Activated CD8-positive, alpha-beta memory T cell treated with anti-CD3 and anti-CD28 coated beads, Interleukin-2, amount 10 ng/mL, durations not matched to agents 7 days and 5 days (primary cell): ENCODE measurements around the gene ISY1. TPM values are rescaled to one million over a fixed set of nuclear protein-coding genes. Genes with fewer than 3 reads are reported as not detected.
"Not testable (repeated sequence)": the region's sequence is repeated elsewhere in the genome, so short reads cannot be mapped to it uniquely, and the experiment has no call there.

Experiments used
- ATAC-seq: fragments of 150-1000 bp; cut with Tn5 transposase; one replicate; pipeline ENCODE4 v1.10.0; 2021; ENCODE audit warnings: moderate library complexity
- CTCF ChIA-PET: fragments of 350-600 bp; sonication (Branson Sonifier 250); formaldehyde crosslinking; loops from one replicate; lab custom pipeline; 2021; ENCODE audit warnings: antibody characterized with exemption; lab: Charles Lee
- DNase-seq: peaks from one replicate; pipeline ENCODE4 v3.0.0-alpha.2; 2020
- H3K27ac Mint-ChIP-seq: one replicate; pipeline ENCODE4 v1.8.0; 2021; ENCODE audit warnings: mild to moderate bottlenecking, mixed read lengths
- H3K27me3 Mint-ChIP-seq: one replicate; pipeline ENCODE4 v1.8.0; 2021; ENCODE audit warnings: mixed read lengths
- H3K36me3 Mint-ChIP-seq: one replicate; pipeline ENCODE4 v1.8.0; 2021; ENCODE audit warnings: mild to moderate bottlenecking, mixed read lengths
- H3K4me1 Mint-ChIP-seq: one replicate; pipeline ENCODE4 v1.8.0; 2021; ENCODE audit warnings: mixed read lengths
- H3K4me3 Mint-ChIP-seq: one replicate; pipeline ENCODE4 v1.8.0; 2021; ENCODE audit warnings: mild to moderate bottlenecking, moderate library complexity, mixed read lengths
- H3K9me3 Mint-ChIP-seq: one replicate; pipeline ENCODE4 v1.8.0; 2022; ENCODE audit warnings: low read depth, mixed read lengths
- total RNA-seq, 2 experiments: library from RNA; stranded (reverse); gene quantifications; one replicate each; pipeline ENCODE4 v1.2.3, GENCODE V29; 2021

Gene ISY1
- total RNA-seq, 2 experiments from 2014 or later = 44.4 to 75.9 TPM

DNA sequence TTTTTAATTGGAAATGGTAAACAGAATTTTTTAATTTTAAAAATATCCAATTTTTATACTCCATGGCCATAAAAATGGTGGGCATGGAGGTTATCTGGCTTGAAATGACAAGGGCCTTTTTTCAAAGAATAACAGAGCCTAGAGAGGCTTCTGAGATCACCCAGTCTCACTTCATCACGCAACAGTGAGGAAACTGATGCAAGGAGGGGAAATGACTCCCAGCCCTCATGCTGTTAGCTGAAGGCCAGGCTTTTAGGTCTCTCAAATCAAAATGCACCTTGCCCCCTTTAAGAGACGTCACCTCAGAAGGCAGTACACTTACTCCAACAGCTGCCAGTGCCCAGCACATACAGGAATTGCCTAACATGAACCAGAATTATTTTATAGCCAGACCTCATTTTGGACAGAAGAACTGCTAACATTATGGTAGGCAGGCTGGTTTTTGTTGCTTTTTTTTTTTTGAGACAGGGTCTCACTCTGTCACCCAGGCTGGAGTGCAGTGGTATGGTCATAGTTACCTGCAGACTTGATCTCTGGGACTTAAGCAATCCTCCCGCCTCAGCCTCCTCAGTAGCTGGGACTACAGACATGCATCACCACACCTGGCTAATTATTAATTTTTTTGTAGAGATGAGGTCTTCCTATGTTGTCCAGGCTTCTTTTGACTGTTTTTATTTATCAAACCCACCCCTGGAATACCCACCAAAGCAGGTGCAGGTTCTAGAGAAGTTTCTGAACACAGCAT is 48.4 kb downstream of the ISY1 start:
- H3K4me3 Mint-ChIP-seq = no peak overlapping the region
- peaks cover 7% of the 10 kb centered on the region for H3K36me3 Mint-ChIP-seq
- H3K27ac Mint-ChIP-seq = peak overlapping the region; percentile 74
- H3K4me1 Mint-ChIP-seq = peaks cover 42% of the 10 kb centered on the region
- H3K9me3 Mint-ChIP-seq = no peaks in the 10 kb centered on the region
- H3K27me3 Mint-ChIP-seq = no peaks in the 10 kb centered on the region
- DNase-seq (peak; percentile 53), ATAC-seq (peak; percentile 71)
- CTCF ChIA-PET = interaction anchor here (0.7 to 2.2 kb wide), 3 partner anchors 11 to 142 kb away, joined by 3 to 7 read pairs (median 3); no protein-coding TSS in a partner anchor

DNA sequence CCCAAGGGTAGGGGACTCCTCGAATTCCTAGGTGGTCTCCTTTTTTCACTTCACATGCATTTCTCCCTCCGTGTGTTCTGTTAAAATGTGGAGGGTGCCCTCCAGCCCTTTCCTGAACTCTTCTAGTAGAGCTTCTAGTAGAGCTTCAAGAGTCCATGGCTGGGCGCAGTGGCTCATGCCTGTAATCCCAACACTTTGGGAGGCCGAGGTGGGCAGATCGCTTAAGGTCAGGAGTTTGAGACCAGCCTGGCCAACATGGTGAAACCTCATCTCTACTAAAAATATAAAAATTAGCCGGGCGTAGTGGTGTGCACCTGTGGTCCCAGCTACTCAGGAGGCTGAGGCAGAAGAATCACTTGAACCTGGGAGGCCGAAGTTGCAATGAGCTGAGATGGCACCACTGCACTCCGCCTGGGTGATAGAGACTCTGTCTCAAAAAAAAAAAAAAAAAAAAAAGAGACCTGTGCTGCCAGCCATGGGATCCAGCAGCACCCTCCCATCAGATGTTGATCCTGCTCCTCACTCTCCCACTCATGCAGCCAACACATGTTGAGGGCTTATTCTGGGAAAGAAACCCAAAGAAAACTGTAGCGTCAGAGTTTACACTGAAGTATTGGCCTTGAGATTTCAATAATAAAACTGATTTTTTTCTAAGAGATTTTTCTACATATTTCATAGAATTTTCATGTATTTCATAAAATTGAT is 49.6 kb downstream of the ISY1 start:
- H3K36me3 Mint-ChIP-seq, H3K9me3 Mint-ChIP-seq, H3K4me3 Mint-ChIP-seq, ATAC-seq, DNase-seq, H3K27me3 Mint-ChIP-seq: not testable (repeated sequence)
- CTCF ChIA-PET = interaction anchor here (0.7 to 1.1 kb wide), 2 partner anchors 9 kb away, joined by 3 read pairs; no protein-coding TSS in a partner anchor
- H3K4me1 Mint-ChIP-seq = peaks cover 39% of the 10 kb centered on the region
- H3K27ac Mint-ChIP-seq = peak overlapping the region; percentile 24

DNA sequence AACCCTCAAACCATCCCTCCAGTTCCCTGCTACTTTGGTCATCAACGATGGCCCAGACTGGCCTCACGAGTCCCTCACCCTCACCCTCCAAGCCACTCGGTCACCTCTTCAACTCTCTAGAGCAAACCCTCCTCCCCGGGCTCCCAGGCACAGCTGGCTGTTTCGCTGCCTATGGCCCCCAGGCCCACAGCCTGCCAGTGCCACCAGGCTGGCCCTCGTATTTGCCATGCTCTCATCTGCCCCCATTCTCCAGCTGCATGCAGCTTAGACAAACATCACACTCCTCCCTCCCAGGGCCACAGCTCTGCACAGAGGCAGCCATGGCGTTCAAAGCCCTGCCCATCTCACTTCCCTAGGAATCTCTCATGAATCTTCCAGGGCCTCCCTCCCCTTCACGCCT is 53.1 kb downstream of the ISY1 start:
- Mint-ChIP-seq H3K4me3 (no peak overlapping the region), H3K4me1 (peaks cover 24% of the 10 kb centered on the region), H3K27ac (peak overlapping the region; percentile 34), H3K36me3 (peaks cover 1% of the 10 kb centered on the region), H3K27me3 (no peaks in the 10 kb centered on the region), H3K9me3 (no peaks in the 10 kb centered on the region)
- ATAC-seq = no peak
- CTCF ChIA-PET = interaction anchor here (1.3 kb wide), 1 partner anchor 11 kb away, joined by 3 read pairs; no protein-coding TSS in a partner anchor
- DNase-seq = no peak

- H3K4me1 Mint-ChIP-seq = peaks cover 21% of the 10 kb centered on the region
- H3K36me3 Mint-ChIP-seq = peaks cover 1% of the 10 kb centered on the region
- H3K27ac Mint-ChIP-seq = no peak overlapping the region
- DNase-seq (no peak), ATAC-seq (no peak)
- no peaks in the 10 kb centered on the region for H3K27me3 Mint-ChIP-seq
- H3K9me3 Mint-ChIP-seq = no peaks in the 10 kb centered on the region
- CTCF ChIA-PET = interaction anchor here (1.2 to 1.6 kb wide), 2 partner anchors 12 to 137 kb away, joined by 4 read pairs; no protein-coding TSS in a partner anchor
- no peak overlapping the region for H3K4me3 Mint-ChIP-seq
These were observed 53.8 kb downstream of the ISY1 start for GRCh38 chr3:129106866-129107565.

GRCh38 chr3:129106320-129106719 is 54.5 kb downstream of the ISY1 start:
- no peaks in the 10 kb centered on the region for H3K36me3 Mint-ChIP-seq

DNA sequence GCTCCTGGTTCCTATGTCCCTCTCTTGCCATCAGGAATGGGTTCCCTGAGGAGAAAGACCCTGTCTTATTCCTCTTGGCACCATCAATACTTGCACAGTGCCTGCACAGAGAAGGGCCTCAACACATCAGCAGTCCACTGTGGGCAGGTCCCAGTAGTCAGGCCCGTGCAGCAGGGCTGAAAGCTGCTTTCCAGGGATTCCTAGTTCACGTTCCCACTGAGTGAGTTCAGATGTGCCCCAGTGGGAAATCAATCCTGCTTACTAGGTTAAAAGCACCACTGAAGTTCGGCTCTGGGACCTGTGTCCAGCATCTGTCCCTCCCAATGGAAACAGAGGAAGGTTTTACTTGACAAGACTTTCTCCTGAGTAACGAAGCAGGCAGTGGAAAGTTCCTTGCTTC is 55.0 kb downstream of the ISY1 start:
- peaks cover 21% of the 10 kb centered on the region for H3K4me1 Mint-ChIP-seq
- CTCF ChIA-PET = interaction anchor here (1.2 to 1.6 kb wide), 2 partner anchors 14 to 136 kb away, joined by 4 read pairs; no protein-coding TSS in a partner anchor
- no peaks in the 10 kb centered on the region for H3K36me3 Mint-ChIP-seq
- no peaks in the 10 kb centered on the region for H3K9me3 Mint-ChIP-seq
- DNase-seq (no peak), ATAC-seq (no peak)
- no peaks in the 10 kb centered on the region for H3K27me3 Mint-ChIP-seq
- H3K4me3 Mint-ChIP-seq = no peak overlapping the region
- no peak overlapping the region for H3K27ac Mint-ChIP-seq

More at GRCh38 chr3:129106320-129106719, 54.5 kb downstream of the ISY1 start:
- Mint-ChIP-seq H3K4me1 (peaks cover 21% of the 10 kb centered on the region), H3K4me3 (no peak overlapping the region), H3K27me3 (no peaks in the 10 kb centered on the region), H3K27ac (no peak overlapping the region), H3K9me3 (no peaks in the 10 kb centered on the region)
- no peak for DNase-seq
- ATAC-seq = no peak
- CTCF ChIA-PET = interaction anchor here (1.2 to 1.6 kb wide), 2 partner anchors 13 to 136 kb away, joined by 4 read pairs; no protein-coding TSS in a partner anchor

- H3K27me3 Mint-ChIP-seq = no peaks in the 10 kb centered on the region
- peaks cover 4% of the 10 kb centered on the region for H3K36me3 Mint-ChIP-seq
- H3K27ac Mint-ChIP-seq = no peak overlapping the region
- ATAC-seq = no peak
- no peak overlapping the region for H3K4me3 Mint-ChIP-seq
- no peaks in the 10 kb centered on the region for H3K9me3 Mint-ChIP-seq
- peaks cover 25% of the 10 kb centered on the region for H3K4me1 Mint-ChIP-seq
- DNase-seq = no peak
- CTCF ChIA-PET = interaction anchor here (0.6 to 1.6 kb wide), 2 partner anchors 12 to 14 kb away, joined by 3 read pairs; no protein-coding TSS in a partner anchor
These were observed 56.3 kb downstream of the ISY1 start for GRCh38 chr3:129104498-129105079.

GRCh38 chr3:129104051-129104450 is 56.8 kb downstream of the ISY1 start:
- H3K9me3 Mint-ChIP-seq = no peaks in the 10 kb centered on the region
- peaks cover 25% of the 10 kb centered on the region for H3K4me1 Mint-ChIP-seq
- H3K27ac Mint-ChIP-seq = peak overlapping the region; percentile 21
- CTCF ChIA-PET = interaction anchor here (1.6 kb wide), 1 partner anchor 14 kb away, joined by 3 read pairs; no protein-coding TSS in a partner anchor
- DNase-seq (no peak), ATAC-seq (no peak)
- H3K36me3 Mint-ChIP-seq = peaks cover 4% of the 10 kb centered on the region
- no peaks in the 10 kb centered on the region for H3K27me3 Mint-ChIP-seq
- no peak overlapping the region for H3K4me3 Mint-ChIP-seq

DNA sequence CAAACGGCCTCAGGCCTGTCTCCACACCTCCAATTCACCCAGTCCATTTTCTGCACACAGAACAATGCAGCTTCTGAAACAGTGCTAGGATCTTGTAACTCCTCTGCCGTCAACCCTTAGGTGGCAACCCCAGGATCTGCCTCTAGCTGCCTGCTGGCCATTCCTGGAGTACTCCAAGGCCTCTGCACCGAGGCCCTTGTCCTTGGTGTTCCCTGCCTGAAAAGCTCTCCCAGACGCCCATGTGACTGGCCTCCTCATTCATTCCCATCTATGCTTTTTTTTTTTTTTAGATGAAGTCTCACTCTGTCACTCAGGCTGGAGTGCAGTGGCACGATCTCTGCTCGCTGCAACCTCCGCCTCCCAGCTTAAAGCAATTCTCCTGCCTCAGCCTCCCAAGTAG is 57.6 kb downstream of the ISY1 start:
- Mint-ChIP-seq H3K27ac (no peak overlapping the region), H3K27me3 (no peaks in the 10 kb centered on the region), H3K4me1 (peaks cover 25% of the 10 kb centered on the region), H3K9me3 (no peaks in the 10 kb centered on the region), H3K36me3 (peaks cover 6% of the 10 kb centered on the region), H3K4me3 (no peak overlapping the region)
- CTCF ChIA-PET = interaction anchor here (1.6 to 1.7 kb wide), 2 partner anchors 15 to 50 kb away, joined by 3 to 5 read pairs; no protein-coding TSS in a partner anchor
- ATAC-seq = no peak
- DNase-seq = no peak

DNA sequence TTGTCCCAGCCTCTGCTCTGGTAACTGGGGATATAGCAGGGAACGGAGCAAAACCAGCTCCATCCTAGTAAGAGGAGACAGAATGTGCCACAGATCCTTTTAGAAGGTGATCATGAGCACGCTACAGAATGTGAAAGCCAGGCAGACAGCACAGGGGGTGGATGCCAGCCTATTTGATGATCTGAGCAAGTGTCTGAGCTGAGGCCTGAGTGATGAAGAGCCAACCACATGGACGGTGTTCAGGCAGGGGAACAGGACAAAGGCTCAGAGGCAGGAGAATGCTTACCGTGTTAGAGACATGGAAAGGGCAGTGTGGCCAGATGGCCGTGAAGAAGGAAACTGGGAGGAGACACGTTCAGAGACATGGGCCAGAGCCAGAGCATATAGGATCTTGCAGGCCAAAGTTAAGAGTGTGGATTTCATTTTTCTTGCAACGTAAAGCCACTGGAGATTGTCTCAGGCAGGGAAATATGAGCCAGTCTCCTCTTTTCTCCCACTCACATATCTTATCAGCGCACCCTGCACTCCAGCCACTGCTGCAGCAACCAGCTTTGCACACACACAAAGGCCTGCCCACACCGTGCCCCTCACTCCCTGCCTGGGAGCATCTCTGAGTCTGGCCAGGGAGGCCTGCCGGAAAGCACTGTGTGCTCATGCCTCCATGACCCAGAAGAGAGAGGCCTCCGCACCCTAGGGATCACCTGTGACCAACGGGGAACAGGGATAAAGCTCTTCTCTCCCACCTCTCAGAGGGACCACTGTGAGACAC is 59.3 kb downstream of the ISY1 start:
- ATAC-seq (no peak), DNase-seq (no peak)
- no peaks in the 10 kb centered on the region for H3K9me3 Mint-ChIP-seq
- no peaks in the 10 kb centered on the region for H3K27me3 Mint-ChIP-seq
- CTCF ChIA-PET = interaction anchor here (0.5 to 2.4 kb wide), 7 partner anchors 10 to 145 kb away, joined by 3 to 7 read pairs (median 4); no protein-coding TSS in a partner anchor
- no peak overlapping the region for H3K4me3 Mint-ChIP-seq
- H3K27ac Mint-ChIP-seq = no peak overlapping the region
- H3K4me1 Mint-ChIP-seq = peaks cover 14% of the 10 kb centered on the region
- peaks cover 7% of the 10 kb centered on the region for H3K36me3 Mint-ChIP-seq

DNA sequence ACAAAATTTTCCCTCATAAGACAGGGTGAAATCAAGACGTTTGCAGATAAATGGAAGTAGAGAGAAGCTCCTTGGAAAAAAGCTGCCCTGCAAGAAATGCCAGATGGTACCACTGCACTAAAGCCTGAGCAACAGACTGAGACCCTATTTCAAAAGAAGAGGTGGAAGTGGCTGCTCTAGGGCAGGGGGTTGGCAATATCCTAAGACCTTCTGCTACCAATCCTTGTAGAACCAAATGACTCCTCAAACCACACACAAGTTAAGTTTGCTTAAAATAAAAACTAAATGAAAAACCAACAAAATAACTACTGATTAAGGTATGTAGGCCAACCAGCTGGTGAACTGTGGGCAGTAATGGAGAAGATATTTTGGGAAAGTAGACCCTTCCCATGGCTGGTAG is 60.6 kb downstream of the ISY1 start:
- DNase-seq = no peak
- ATAC-seq = no peak
- H3K9me3 Mint-ChIP-seq = no peaks in the 10 kb centered on the region
- CTCF ChIA-PET = interaction anchor here (1.2 to 2.4 kb wide), 3 partner anchors 47 to 146 kb away, joined by 4 to 7 read pairs (median 4); no protein-coding TSS in a partner anchor
- H3K27me3 Mint-ChIP-seq = no peaks in the 10 kb centered on the region
- peaks cover 7% of the 10 kb centered on the region for H3K36me3 Mint-ChIP-seq
- peaks cover 13% of the 10 kb centered on the region for H3K4me1 Mint-ChIP-seq
- no peak overlapping the region for H3K4me3 Mint-ChIP-seq
- no peak overlapping the region for H3K27ac Mint-ChIP-seq

GRCh38 chr3:129095285-129095684 is 65.6 kb downstream of the ISY1 start:
- DNase-seq (no peak), ATAC-seq (no peak)
- H3K4me3 Mint-ChIP-seq = no peak overlapping the region
- CTCF ChIA-PET = interaction anchor here (0.6 to 1.3 kb wide), 2 partner anchors 42 to 125 kb away, joined by 3 to 4 read pairs; no protein-coding TSS in a partner anchor
- H3K36me3 Mint-ChIP-seq = peaks cover 11% of the 10 kb centered on the region
- no peak overlapping the region for H3K27ac Mint-ChIP-seq
- H3K4me1 Mint-ChIP-seq = peaks cover 9% of the 10 kb centered on the region
- H3K9me3 Mint-ChIP-seq = no peaks in the 10 kb centered on the region
- no peaks in the 10 kb centered on the region for H3K27me3 Mint-ChIP-seq
